HepG2 (cell line): ENCODE measurements around the gene MYO5A. TPM values are rescaled to one million over a fixed set of nuclear protein-coding genes. Genes with fewer than 3 reads are reported as not detected.

Source experiments
- ATF7 ChIP-seq, 2 experiments: fragments of 450-650 bp in 1 of 2; sonication (generic) in 1 of 2; formaldehyde crosslinking in 1 of 2; IDR thresholded peaks; 2 replicates each; pipeline versions ENCODE4 v1.4.0 to v1.6.1; 2016 to 2020; ENCODE audit warnings: antibody characterized with exemption in 1 of 2, mild to moderate bottlenecking in 1 of 2, missing genetic modification reagents in 1 of 2
- CCAR2 ChIP-seq: fragments of 200-400 bp; formaldehyde crosslinking; optimal IDR thresholded peaks from 2 replicates; pipeline ENCODE3; 2018; ENCODE audit warnings: low read depth, mild to moderate bottlenecking, low read length, moderate library complexity
- CCDC6 ChIP-seq: sonication (generic); formaldehyde crosslinking; IDR thresholded peaks from 2 replicates; pipeline ENCODE4 v1.8.1; 2022; ENCODE audit warnings: mild to moderate bottlenecking, missing genetic modification reagents, moderate library complexity
- DMAP1 ChIP-seq: IDR thresholded peaks from 2 replicates; pipeline ENCODE4 v1.6.1; 2016
- KMT2B ChIP-seq: IDR thresholded peaks from 2 replicates; pipeline ENCODE4 v1.6.1; 2016; ENCODE audit warnings: missing genetic modification reagents, missing compliant biosample characterization
- MZF1 ChIP-seq: sonication (generic); formaldehyde crosslinking; IDR thresholded peaks from 2 replicates; pipeline ENCODE4 v1.8.1; 2023; ENCODE audit warnings: mild to moderate bottlenecking, missing genetic modification reagents, borderline replicate concordance
- RAD51 ChIP-seq: fragments of 450-650 bp; IDR thresholded peaks from 2 replicates; pipeline ENCODE4 v1.6.1; 2016; ENCODE audit warnings: borderline replicate concordance
- SIX1 ChIP-seq: sonication (generic); formaldehyde crosslinking; IDR thresholded peaks from 2 replicates; pipeline ENCODE4 v1.4.0; 2020; ENCODE audit warnings: missing genetic modification reagents, borderline replicate concordance
- ZBTB3 ChIP-seq: sonication (generic); formaldehyde crosslinking; IDR thresholded peaks from 2 replicates; pipeline ENCODE4 v1.4.0; 2020; ENCODE audit warnings: low read depth, mild to moderate bottlenecking, moderate library complexity, missing genetic modification reagents, borderline replicate concordance
- ZNF484 ChIP-seq: sonication (generic); formaldehyde crosslinking; IDR thresholded peaks from 2 replicates; pipeline ENCODE4 v1.5.1; 2020; ENCODE audit warnings: mild to moderate bottlenecking, low read depth, missing genetic modification reagents, borderline replicate concordance
- ZNF530 ChIP-seq: sonication (generic); formaldehyde crosslinking; IDR thresholded peaks from 2 replicates; pipeline ENCODE4 v1.5.0; 2020; ENCODE audit warnings: low read depth, mild to moderate bottlenecking, missing genetic modification reagents
- ZNF678 ChIP-seq: sonication (generic); formaldehyde crosslinking; IDR thresholded peaks from 2 replicates; pipeline ENCODE4 v1.4.0; 2020; ENCODE audit warnings: mild to moderate bottlenecking, missing genetic modification reagents
- ZNF879 ChIP-seq: sonication (generic); formaldehyde crosslinking; IDR thresholded peaks from 2 replicates; pipeline ENCODE4 v1.8.1; 2023; ENCODE audit warnings: missing genetic modification reagents
- polyA plus RNA-seq, 8 experiments: library from polyadenylated mRNA; depleted of rRNA in 3 of 8; stranded (reverse) in 7 of 8; unstranded in 1 of 8; fragments of >200 nt; fragmentation: Illumina TruSeq in 4 of 8; extraction: Trizol in 4 of 8; gene quantifications; 2 replicates each; pipeline versions ENCODE4 v1.2.1 to v1.2.3, GENCODE V29; 2011 to 2016; ENCODE audit warnings: low read depth in 4 of 8, missing spikeins in 1 of 8, mixed read lengths in 1 of 8; ENCODE audit not compliant: insufficient read depth in 1 of 8
- total RNA-seq, 5 experiments: library from RNA; depleted of rRNA; stranded (reverse); fragments of >200 nt; fragmentation: Illumina TruSeq; extraction: Trizol; gene quantifications; 2 replicates each; pipeline ENCODE4 v1.2.3, GENCODE V29; 2016; ENCODE audit warnings: low read depth in 1 of 5
- TF ChIP-seq, protein P1 (sequence below): sonication (generic); formaldehyde crosslinking; IDR thresholded peaks from 2 replicates; pipeline ENCODE4 v1.4.0; 2020; ENCODE audit warnings: mild to moderate bottlenecking, missing genetic modification reagents
- TF ChIP-seq, protein P2 (sequence below): sonication (generic); formaldehyde crosslinking; IDR thresholded peaks from 2 replicates; pipeline ENCODE4 v1.4.0; 2020; ENCODE audit warnings: missing genetic modification reagents, borderline replicate concordance
- TF ChIP-seq, protein P3 (sequence below): sonication (generic); formaldehyde crosslinking; IDR thresholded peaks from 2 replicates; pipeline ENCODE4 v1.5.1; 2020; ENCODE audit warnings: missing genetic modification reagents, mild to moderate bottlenecking, borderline replicate concordance
- TF ChIP-seq, protein P4 (sequence below): sonication (generic); formaldehyde crosslinking; IDR thresholded peaks from 2 replicates; pipeline ENCODE4 v1.8.1; 2023; ENCODE audit warnings: mild to moderate bottlenecking, missing genetic modification reagents, borderline replicate concordance
- TF ChIP-seq, protein P5 (sequence below): sonication (generic); formaldehyde crosslinking; IDR thresholded peaks from 2 replicates; pipeline ENCODE4 v1.4.0; 2020; ENCODE audit warnings: mild to moderate bottlenecking, missing genetic modification reagents
- TF ChIP-seq, protein P6 (sequence below): sonication (generic); formaldehyde crosslinking; IDR thresholded peaks from 2 replicates; pipeline ENCODE4 v1.8.0; 2022; ENCODE audit warnings: mild to moderate bottlenecking, missing genetic modification reagents

MYO5A gene
- total and polyA plus RNA-seq, 2 of the 13 experiments (the other 11 are each of a cell fraction or from before 2014, with no cell fraction given): 2.8 to 4.8 TPM

DNA sequence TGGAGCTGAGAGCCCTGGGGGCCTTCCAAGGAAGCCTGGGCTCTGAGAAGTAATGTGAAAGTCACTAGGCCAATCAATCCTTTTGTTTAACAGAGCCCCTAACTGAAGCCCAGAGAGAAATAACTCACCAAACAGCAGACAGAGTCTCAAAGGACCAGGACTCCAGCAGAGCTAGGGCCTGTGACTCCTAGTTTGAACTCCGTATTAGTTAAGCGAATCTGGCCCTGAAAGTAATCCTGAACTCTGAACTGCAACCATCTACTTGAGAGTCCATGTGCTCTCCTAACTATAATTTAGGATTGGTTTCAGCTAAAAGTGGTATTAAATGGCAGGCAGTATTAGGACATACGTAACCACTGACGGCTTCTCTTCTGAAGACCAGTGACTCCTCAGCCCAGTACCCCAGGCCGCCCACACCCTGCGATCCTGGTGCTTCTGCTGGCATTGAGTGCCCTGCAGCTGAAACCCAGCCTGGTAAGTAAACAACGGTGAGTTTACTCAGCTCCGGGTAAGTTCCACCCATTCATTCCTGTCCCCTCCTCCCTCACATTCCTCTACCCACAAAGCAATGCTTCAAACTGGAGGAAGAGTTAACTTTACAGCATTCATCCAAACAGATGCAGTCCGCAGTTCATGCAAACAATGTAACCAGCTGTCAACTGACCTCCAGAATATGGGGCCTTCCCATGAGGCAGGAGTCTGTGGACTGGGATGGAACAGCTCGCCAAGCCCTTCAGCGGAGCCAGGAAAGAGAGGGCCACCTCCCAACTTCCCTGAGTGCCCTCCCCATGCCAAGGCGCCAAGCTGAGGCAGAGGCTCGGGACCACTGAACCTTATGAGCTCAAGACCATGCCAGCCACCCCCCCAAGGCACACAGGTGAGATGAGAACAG, 240.4 kb downstream of the MYO5A start (continued):
- TF ChIP-seq, protein P1, sequence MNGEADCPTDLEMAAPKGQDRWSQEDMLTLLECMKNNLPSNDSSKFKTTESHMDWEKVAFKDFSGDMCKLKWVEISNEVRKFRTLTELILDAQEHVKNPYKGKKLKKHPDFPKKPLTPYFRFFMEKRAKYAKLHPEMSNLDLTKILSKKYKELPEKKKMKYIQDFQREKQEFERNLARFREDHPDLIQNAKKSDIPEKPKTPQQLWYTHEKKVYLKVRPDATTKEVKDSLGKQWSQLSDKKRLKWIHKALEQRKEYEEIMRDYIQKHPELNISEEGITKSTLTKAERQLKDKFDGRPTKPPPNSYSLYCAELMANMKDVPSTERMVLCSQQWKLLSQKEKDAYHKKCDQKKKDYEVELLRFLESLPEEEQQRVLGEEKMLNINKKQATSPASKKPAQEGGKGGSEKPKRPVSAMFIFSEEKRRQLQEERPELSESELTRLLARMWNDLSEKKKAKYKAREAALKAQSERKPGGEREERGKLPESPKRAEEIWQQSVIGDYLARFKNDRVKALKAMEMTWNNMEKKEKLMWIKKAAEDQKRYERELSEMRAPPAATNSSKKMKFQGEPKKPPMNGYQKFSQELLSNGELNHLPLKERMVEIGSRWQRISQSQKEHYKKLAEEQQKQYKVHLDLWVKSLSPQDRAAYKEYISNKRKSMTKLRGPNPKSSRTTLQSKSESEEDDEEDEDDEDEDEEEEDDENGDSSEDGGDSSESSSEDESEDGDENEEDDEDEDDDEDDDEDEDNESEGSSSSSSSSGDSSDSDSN (CRISPR knock-in tag): no peak; the same call in 1 of the 2 replicates
- TF ChIP-seq, protein P2, sequence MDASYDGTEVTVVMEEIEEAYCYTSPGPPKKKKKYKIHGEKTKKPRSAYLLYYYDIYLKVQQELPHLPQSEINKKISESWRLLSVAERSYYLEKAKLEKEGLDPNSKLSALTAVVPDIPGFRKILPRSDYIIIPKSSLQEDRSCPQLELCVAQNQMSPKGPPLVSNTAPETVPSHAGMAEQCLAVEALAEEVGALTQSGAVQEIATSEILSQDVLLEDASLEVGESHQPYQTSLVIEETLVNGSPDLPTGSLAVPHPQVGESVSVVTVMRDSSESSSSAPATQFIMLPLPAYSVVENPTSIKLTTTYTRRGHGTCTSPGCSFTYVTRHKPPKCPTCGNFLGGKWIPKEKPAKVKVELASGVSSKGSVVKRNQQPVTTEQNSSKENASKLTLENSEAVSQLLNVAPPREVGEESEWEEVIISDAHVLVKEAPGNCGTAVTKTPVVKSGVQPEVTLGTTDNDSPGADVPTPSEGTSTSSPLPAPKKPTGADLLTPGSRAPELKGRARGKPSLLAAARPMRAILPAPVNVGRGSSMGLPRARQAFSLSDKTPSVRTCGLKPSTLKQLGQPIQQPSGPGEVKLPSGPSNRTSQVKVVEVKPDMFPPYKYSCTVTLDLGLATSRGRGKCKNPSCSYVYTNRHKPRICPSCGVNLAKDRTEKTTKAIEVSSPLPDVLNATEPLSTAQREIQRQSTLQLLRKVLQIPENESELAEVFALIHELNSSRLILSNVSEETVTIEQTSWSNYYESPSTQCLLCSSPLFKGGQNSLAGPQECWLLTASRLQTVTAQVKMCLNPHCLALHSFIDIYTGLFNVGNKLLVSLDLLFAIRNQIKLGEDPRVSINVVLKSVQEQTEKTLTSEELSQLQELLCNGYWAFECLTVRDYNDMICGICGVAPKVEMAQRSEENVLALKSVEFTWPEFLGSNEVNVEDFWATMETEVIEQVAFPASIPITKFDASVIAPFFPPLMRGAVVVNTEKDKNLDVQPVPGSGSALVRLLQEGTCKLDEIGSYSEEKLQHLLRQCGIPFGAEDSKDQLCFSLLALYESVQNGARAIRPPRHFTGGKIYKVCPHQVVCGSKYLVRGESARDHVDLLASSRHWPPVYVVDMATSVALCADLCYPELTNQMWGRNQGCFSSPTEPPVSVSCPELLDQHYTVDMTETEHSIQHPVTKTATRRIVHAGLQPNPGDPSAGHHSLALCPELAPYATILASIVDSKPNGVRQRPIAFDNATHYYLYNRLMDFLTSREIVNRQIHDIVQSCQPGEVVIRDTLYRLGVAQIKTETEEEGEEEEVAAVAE: no peak; the same call in 1 of the 2 replicates
- no peak for TF ChIP-seq ZNF678 (CRISPR knock-in tag)
- TF ChIP-seq, protein P3, sequence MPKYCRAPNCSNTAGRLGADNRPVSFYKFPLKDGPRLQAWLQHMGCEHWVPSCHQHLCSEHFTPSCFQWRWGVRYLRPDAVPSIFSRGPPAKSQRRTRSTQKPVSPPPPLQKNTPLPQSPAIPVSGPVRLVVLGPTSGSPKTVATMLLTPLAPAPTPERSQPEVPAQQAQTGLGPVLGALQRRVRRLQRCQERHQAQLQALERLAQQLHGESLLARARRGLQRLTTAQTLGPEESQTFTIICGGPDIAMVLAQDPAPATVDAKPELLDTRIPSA (CRISPR knock-in tag): no peak
- TF ChIP-seq CCDC6 (CRISPR knock-in tag): peak; percentile 72
- TF ChIP-seq ZNF530 (CRISPR knock-in tag): no peak
- TF ChIP-seq ZBTB3: 0 out of 2 replicates have a peak, but pooled peaks have one; percentile 80
- TF ChIP-seq KMT2B: peak; percentile 72
- TF ChIP-seq SIX1 (CRISPR knock-in tag): peak; percentile 83
- TF ChIP-seq ATF7 (IDR thresholded peaks at IDR 0.05): no peak
- no peak for TF ChIP-seq ATF7 (CRISPR knock-in tag; IDR thresholded peaks at IDR 0.05)
- TF ChIP-seq ZNF484 (CRISPR knock-in tag): no peak
- peak; percentile 86 for TF ChIP-seq DMAP1 (CRISPR knock-in tag)
- TF ChIP-seq MZF1 (CRISPR knock-in tag): no peak
- no peak for TF ChIP-seq RAD51
- TF ChIP-seq, protein P4, sequence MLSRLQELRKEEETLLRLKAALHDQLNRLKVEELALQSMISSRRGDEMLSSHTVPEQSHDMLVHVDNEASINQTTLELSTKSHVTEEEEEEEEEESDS (CRISPR knock-in tag): peak; percentile 87; the same call in 1 of the 2 replicates
- TF ChIP-seq ZNF879: no peak
- TF ChIP-seq, protein P5, sequence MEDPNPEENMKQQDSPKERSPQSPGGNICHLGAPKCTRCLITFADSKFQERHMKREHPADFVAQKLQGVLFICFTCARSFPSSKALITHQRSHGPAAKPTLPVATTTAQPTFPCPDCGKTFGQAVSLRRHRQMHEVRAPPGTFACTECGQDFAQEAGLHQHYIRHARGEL: no peak
- TF ChIP-seq, protein P6, sequence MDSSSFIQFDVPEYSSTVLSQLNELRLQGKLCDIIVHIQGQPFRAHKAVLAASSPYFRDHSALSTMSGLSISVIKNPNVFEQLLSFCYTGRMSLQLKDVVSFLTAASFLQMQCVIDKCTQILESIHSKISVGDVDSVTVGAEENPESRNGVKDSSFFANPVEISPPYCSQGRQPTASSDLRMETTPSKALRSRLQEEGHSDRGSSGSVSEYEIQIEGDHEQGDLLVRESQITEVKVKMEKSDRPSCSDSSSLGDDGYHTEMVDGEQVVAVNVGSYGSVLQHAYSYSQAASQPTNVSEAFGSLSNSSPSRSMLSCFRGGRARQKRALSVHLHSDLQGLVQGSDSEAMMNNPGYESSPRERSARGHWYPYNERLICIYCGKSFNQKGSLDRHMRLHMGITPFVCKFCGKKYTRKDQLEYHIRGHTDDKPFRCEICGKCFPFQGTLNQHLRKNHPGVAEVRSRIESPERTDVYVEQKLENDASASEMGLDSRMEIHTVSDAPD: peak; percentile 79
- no peak for TF ChIP-seq CCAR2
